KMS-11 (cell line): Measurements from ENCODE around the gene CEP41.

Experiments used
- H2AFZ ChIP-seq: fragments of 200-600 bp; sonication (generic); 2 replicates; pipeline ENCODE4 v1.6.1; 2016; ENCODE audit warnings: antibody characterized with exemption, mixed run types, low read depth
- H3K27ac ChIP-seq: fragments of 200-600 bp; sonication (generic); 2 replicates; pipeline ENCODE4 v1.6.1; 2016; ENCODE audit warnings: mild to moderate bottlenecking, mixed run types
- H3K27me3 ChIP-seq: fragments of 200-600 bp; sonication (generic); 2 replicates; pipeline ENCODE4 v1.6.1; 2017; ENCODE audit warnings: mild to moderate bottlenecking, low read depth, mixed run types, moderate library complexity; ENCODE audit not compliant: insufficient read depth
- H3K36me3 ChIP-seq: fragments of 200-600 bp; sonication (generic); 2 replicates; pipeline ENCODE4 v1.6.1; 2017; ENCODE audit warnings: mild to moderate bottlenecking, mixed run types; ENCODE audit not compliant: insufficient read depth
- H3K4me1 ChIP-seq: fragments of 200-600 bp; sonication (generic); 2 replicates; pipeline ENCODE4 v1.6.1; 2016; ENCODE audit warnings: mild to moderate bottlenecking, low read depth, mixed run types; ENCODE audit not compliant: poor library complexity, severe bottlenecking
- H3K4me2 ChIP-seq: fragments of 200-600 bp; sonication (generic); 2 replicates; pipeline ENCODE4 v1.7.0; 2016; ENCODE audit warnings: mild to moderate bottlenecking, mixed run types
- H3K4me3 ChIP-seq: fragments of 200-600 bp; sonication (generic); IDR thresholded peaks from 2 replicates; pipeline ENCODE4 v1.6.1; 2017; ENCODE audit warnings: low read depth, low read length, mixed read lengths; ENCODE audit not compliant: insufficient read depth
- H3K79me2 ChIP-seq: fragments of 200-600 bp; sonication (generic); 2 replicates; pipeline ENCODE4 v1.6.1; 2016; ENCODE audit warnings: low read depth, mixed run types; ENCODE audit not compliant: insufficient read depth
- H3K9ac ChIP-seq: fragments of 200-600 bp; sonication (generic); 2 replicates; pipeline ENCODE4 v1.6.1; 2016; ENCODE audit warnings: mild to moderate bottlenecking, mixed run types
- H4K20me1 ChIP-seq: fragments of 200-600 bp; sonication (generic); 2 replicates; pipeline ENCODE4 v1.6.1; 2016; ENCODE audit warnings: mild to moderate bottlenecking, mixed run types; ENCODE audit not compliant: insufficient read depth
- CTCF ChIP-seq: fragments of 200-600 bp; sonication (generic); conservative IDR thresholded peaks from 2 replicates; pipeline ENCODE4 v1.6.1; 2017; ENCODE audit warnings: low read depth, mild to moderate bottlenecking, antibody characterized with exemption, low read length, moderate library complexity, mixed read lengths

Gene CEP41

GRCh38 chr7:130421684-130422083 is 19.1 kb downstream of the CEP41 start:
- TF ChIP-seq CTCF = no peak
- peak overlapping the region; percentile 6; the same call in 1 of the 2 replicates for H2AFZ ChIP-seq
- peak overlapping the region; percentile 30 for H3K9ac ChIP-seq

GRCh38 chr7:130420943-130421578 is 19.8 kb downstream of the CEP41 start:
- peak overlapping the region; percentile 49 for H3K4me2 ChIP-seq
- H2AFZ ChIP-seq = no peak overlapping the region
- H3K9ac ChIP-seq = peak overlapping the region; percentile 30; the same call in 1 of the 2 replicates
- peaks cover 29% of the 10 kb centered on the region for H3K4me1 ChIP-seq
- no peaks in the 10 kb centered on the region for H3K79me2 ChIP-seq
- H3K27ac ChIP-seq = no peak overlapping the region
- no peaks in the 10 kb centered on the region for H3K36me3 ChIP-seq
- no peak overlapping the region for H3K4me3 ChIP-seq
- no peak for TF ChIP-seq CTCF
- no peaks in the 10 kb centered on the region for H3K27me3 ChIP-seq
- no peaks in the 10 kb centered on the region for H4K20me1 ChIP-seq

More at GRCh38 chr7:130421684-130422083, 19.1 kb downstream of the CEP41 start:
- Histone ChIP-seq H3K27ac (peak overlapping the region; percentile 56), H3K4me3 (no peak overlapping the region), H3K4me2 (peak overlapping the region; percentile 49), H4K20me1 (no peaks in the 10 kb centered on the region), H3K4me1 (peaks cover 29% of the 10 kb centered on the region), H3K36me3 (no peaks in the 10 kb centered on the region), H3K27me3 (no peaks in the 10 kb centered on the region), H3K79me2 (no peaks in the 10 kb centered on the region)

GRCh38 chr7:130419658-130420057 is 21.2 kb downstream of the CEP41 start:
- Histone ChIP-seq H3K79me2 (no peaks in the 10 kb centered on the region), H4K20me1 (no peaks in the 10 kb centered on the region), H2AFZ (no peak overlapping the region), H3K4me1 (peaks cover 29% of the 10 kb centered on the region), H3K27me3 (no peaks in the 10 kb centered on the region), H3K4me2 (no peak overlapping the region), H3K36me3 (no peaks in the 10 kb centered on the region), H3K27ac (no peak overlapping the region), H3K4me3 (no peak overlapping the region), H3K9ac (no peak overlapping the region)
- no peak for TF ChIP-seq CTCF

GRCh38 chr7:130418306-130418705 is 22.5 kb downstream of the CEP41 start:
- H4K20me1 ChIP-seq = no peaks in the 10 kb centered on the region
- H3K27me3 ChIP-seq = no peaks in the 10 kb centered on the region
- H2AFZ ChIP-seq = no peak overlapping the region
- no peak overlapping the region for H3K4me2 ChIP-seq
- H3K27ac ChIP-seq = no peak overlapping the region
- H3K9ac ChIP-seq = no peak overlapping the region
- H3K36me3 ChIP-seq = no peaks in the 10 kb centered on the region
- no peak overlapping the region for H3K4me3 ChIP-seq
- peaks cover 29% of the 10 kb centered on the region for H3K4me1 ChIP-seq
- no peak for TF ChIP-seq CTCF
- H3K79me2 ChIP-seq = no peaks in the 10 kb centered on the region
